GM13976 (cell line): Measurements from ENCODE around the gene RPL22.

ENCODE experiments used
- DNase-seq: peaks from one replicate; pipeline ENCODE4 v3.0.0; 2012; ENCODE audit warnings: low spot score
- in situ Hi-C: fragments of 300-500 bp; cut with MboI; formaldehyde crosslinking; loops from one replicate; pipeline ENCODE4 v1.12.0; 2022; ENCODE audit warnings: low sequenced_read_pairs, mixed read lengths, inconsistent platforms; ENCODE audit not compliant: unreplicated experiment
- TF ChIP-seq, protein P1 (sequence below): IDR thresholded peaks from 2 replicates; pipeline ENCODE4 v1.5.1; 2012; ENCODE audit warnings: borderline replicate concordance, mild to moderate bottlenecking; ENCODE audit not compliant: insufficient read depth; ENCODE audit errors: extremely low read depth, missing control alignments, control extremely low read depth

The RPL22 gene

DNA sequence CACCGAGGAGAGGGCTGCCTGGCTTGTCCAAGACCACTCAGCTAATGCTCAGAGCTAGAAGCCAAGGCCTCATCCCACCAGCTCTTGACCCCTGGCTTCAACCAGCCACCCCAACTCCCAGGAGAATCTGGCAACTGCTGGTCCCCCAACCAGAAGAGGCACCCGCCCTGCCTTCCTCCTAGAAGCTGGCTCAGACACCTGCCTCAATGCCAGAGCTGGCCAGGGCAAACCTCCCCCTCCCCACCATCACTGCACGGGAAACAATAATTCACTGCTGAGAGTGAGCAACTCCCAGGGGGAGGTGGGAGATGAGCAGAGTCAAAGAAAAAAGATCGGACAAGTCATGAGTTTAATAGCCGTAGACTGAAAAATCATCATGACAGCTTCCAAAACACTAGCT is 22.6 kb downstream of the RPL22 start:
- in situ Hi-C loops: no loop called here
- DNase-seq: no peak
- TF ChIP-seq, protein P1, sequence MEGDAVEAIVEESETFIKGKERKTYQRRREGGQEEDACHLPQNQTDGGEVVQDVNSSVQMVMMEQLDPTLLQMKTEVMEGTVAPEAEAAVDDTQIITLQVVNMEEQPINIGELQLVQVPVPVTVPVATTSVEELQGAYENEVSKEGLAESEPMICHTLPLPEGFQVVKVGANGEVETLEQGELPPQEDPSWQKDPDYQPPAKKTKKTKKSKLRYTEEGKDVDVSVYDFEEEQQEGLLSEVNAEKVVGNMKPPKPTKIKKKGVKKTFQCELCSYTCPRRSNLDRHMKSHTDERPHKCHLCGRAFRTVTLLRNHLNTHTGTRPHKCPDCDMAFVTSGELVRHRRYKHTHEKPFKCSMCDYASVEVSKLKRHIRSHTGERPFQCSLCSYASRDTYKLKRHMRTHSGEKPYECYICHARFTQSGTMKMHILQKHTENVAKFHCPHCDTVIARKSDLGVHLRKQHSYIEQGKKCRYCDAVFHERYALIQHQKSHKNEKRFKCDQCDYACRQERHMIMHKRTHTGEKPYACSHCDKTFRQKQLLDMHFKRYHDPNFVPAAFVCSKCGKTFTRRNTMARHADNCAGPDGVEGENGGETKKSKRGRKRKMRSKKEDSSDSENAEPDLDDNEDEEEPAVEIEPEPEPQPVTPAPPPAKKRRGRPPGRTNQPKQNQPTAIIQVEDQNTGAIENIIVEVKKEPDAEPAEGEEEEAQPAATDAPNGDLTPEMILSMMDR: no peak

DNA sequence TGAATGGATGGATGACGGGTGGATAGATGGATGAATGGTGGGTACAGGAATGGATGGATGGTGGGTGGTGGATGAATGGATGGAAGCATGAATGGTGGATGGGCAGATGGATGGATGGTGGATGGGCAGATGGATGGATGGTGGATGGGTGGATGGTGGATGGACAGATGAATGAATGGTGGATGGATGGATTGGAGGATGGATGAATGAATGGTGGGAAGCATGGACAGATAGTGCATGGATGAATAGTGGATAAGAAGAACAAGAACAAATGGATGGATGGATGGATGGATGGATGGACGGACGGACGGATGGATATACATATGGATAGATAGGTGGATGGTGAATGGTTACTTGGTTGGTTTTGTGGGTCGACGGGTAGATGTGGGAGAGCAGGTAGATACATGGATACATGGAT is 24.0 kb downstream of the RPL22 start:
- DNase-seq: no peak
- TF ChIP-seq, protein P1: no peak
- in situ Hi-C loops: no loop called here

DNA sequence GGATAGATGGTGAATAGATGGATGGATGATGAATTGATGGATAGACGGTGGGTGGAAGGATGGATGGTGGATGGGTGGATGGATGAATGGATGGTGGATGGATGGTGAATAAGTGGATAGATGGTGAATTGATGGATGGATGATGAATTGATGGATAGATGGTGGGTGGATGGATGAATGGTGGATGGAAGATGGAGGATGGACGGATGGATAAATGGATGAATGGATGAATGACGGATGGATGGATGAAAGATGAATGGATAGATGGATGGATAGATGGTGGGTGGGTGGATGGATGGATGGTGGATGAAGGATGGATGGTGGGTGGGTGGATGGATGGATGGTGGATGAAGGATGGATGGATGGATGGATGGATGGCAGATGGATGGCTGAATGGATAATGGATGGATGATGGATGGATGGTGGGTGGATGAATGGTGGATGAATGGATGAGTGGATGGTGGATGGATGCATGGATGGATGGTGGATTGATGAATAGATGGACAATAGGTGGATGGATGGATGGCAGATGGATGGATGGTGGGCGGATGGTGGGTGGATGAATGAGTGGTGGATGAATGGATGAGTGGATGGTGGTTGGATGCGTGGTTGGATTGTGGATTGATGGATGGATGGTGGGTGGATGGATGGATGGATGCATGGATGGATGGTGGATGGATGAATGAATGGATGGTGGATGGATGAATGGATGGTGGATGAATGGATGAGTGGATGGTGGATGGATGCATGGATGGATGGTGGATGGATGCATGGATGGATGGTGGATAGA is 24.6 kb downstream of the RPL22 start:
- DNase-seq: no peak
- in situ Hi-C loops: no loop called here
- TF ChIP-seq, protein P1: no peak

DNA sequence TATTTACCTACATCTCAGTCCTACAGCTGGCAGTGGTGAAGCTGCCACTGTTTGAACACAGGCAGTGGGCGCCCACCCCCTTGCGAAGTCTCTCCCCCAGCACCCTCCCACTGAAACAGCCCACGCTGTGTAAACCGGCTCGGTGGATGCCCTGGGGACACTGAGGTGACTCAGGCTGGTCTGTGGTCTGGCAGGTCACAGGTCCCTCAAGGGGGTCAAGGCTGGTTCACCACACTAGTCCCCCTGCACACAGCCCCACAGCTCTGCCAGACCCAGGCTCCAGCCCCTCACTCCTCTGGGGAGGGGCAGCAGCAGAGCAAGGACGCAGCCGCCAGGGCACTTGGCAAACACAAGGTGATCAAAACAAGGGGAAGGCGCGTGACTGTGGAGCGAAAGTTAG is 26.8 kb downstream of the RPL22 start:
- TF ChIP-seq, protein P1: no peak
- no peak for DNase-seq
- in situ Hi-C loops: no loop called here

DNA sequence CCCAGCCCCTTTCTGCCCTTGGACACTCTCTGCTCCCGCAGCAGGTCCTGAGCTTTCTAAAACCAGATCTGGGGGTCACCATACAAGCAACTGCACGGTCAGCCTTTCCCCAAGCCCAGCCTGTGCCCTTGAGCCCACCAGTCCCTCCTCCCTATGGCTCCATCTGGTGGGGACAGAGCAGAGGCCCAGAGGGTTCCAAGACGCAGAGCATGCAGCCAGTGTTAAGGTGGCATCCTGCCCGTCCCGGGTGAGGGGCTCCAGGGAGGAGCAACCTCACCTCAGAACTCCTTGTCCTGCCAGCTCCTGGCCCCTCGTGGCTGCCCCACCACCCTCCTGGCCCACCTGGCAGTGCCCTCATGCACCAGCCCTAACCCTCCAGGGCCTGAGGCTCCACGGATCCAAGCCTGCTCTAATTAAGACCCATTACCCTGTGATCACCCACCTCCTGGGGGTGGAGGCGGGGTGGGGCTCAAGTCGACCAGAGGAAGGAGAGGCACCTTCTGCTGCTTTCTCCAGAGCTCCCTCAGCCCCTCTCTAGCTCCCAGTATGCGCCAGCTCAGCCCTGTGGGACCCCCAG is 27.8 kb downstream of the RPL22 start:
- no peak for DNase-seq
- in situ Hi-C loops: no loop called here
- TF ChIP-seq, protein P1: no peak

DNA sequence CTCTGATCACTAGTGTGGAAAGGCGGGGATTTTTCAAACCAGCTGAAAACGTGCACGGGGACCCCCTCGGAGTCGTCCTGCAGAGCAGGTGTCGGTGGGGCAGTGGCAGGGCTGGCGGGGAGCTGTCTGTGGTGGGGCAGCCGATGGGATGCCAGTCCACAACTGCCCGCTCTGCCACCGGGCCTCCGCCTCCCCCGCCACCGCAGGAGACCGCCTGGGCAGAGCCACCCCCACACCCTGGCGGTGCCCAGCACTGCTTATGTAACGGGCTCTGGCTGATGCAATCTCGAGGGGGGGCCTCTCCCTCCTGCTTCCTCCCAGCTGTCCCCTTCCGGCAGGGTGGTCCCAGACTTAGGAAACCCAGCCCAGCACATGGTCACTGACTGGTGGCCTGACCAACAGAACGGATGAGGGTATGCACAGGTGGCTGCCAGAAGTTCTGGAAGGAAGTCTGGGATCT is 28.6 kb downstream of the RPL22 start:
- in situ Hi-C loops: no loop called here
- TF ChIP-seq, protein P1: no peak
- DNase-seq: no peak
